Keratinocyte (primary cell): Measurements from ENCODE around the gene PLB1. TPM values are rescaled to one million over a fixed set of nuclear protein-coding genes. Genes with fewer than 3 reads are reported as not detected.

Experiments
- DNase-seq: peaks from one replicate; pipeline ENCODE4 v3.0.0-alpha.2; 2011; ENCODE audit warnings: low read depth, missing footprints, low spot score
- FAIRE-seq: peaks from 2 replicates; lab custom pipeline; 2011; peaks lifted over from hg19 to GRCh38; lab: Jason Lieb, UNC
- H2AFZ ChIP-seq: 2 replicates; pipeline ENCODE4 v1.6.0; 2012; ENCODE audit warnings: low read length, control low read depth, inconsistent platforms; ENCODE audit not compliant: control insufficient read depth
- H3K27ac ChIP-seq: 2 replicates; pipeline ENCODE4 v1.5.1; 2011; ENCODE audit warnings: low read length; ENCODE audit not compliant: control insufficient read depth, insufficient read depth
- H3K27me3 ChIP-seq: 3 replicates; pipeline ENCODE4 v1.6.0; 2011; ENCODE audit warnings: low read length; ENCODE audit not compliant: control insufficient read depth, insufficient read depth; ENCODE audit errors: extremely low read depth
- H3K36me3 ChIP-seq, 2 experiments: 2 replicates in 1 of 2; 3 replicates in 1 of 2; pipeline ENCODE4 v1.5.1; 2011; ENCODE audit warnings: low read length in 2 of 2, mild to moderate bottlenecking in 1 of 2; ENCODE audit not compliant: control insufficient read depth in 2 of 2, insufficient read depth in 2 of 2; ENCODE audit errors: extremely low read depth in 1 of 2
- H3K4me1 ChIP-seq: 3 replicates; pipeline ENCODE4 v1.5.1; 2011; ENCODE audit warnings: low read length; ENCODE audit not compliant: control insufficient read depth, insufficient read depth; ENCODE audit errors: extremely low read depth
- H3K4me2 ChIP-seq: 3 replicates; pipeline ENCODE4 v1.6.0; 2011; ENCODE audit warnings: low read depth, low read length; ENCODE audit not compliant: control insufficient read depth, insufficient read depth; ENCODE audit errors: extremely low read depth
- H3K4me3 ChIP-seq, 3 experiments: fragments of 200-600 bp in 1 of 3; sonication (generic) in 1 of 3; 2 replicates in 2 of 3; 3 replicates in 1 of 3; pipeline ENCODE4 v1.5.1; 2011 to 2016; ENCODE audit warnings: low read length in 3 of 3, mild to moderate bottlenecking in 3 of 3, control low read depth in 2 of 3, inconsistent platforms in 1 of 3, low read depth in 1 of 3, mixed read lengths in 1 of 3, mixed run types in 1 of 3, moderate library complexity in 1 of 3; ENCODE audit not compliant: control insufficient read depth in 2 of 3, insufficient read depth in 2 of 3; ENCODE audit errors: extremely low read depth in 1 of 3
- H3K79me2 ChIP-seq: 2 replicates; pipeline ENCODE4 v1.6.0; 2012; ENCODE audit warnings: low read length; ENCODE audit not compliant: control insufficient read depth, insufficient read depth
- H3K9ac ChIP-seq: 3 replicates; pipeline ENCODE4 v1.6.0; 2011; ENCODE audit warnings: low read length; ENCODE audit not compliant: control insufficient read depth, insufficient read depth; ENCODE audit errors: extremely low read depth
- H3K9me1 ChIP-seq: 3 replicates; pipeline ENCODE4 v1.6.0; 2011; ENCODE audit warnings: low read length; ENCODE audit not compliant: control insufficient read depth, insufficient read depth; ENCODE audit errors: extremely low read depth
- H3K9me3 ChIP-seq: 2 replicates; pipeline ENCODE4 v1.5.1; 2012; ENCODE audit warnings: low read depth, low read length; ENCODE audit not compliant: control insufficient read depth
- H4K20me1 ChIP-seq: 3 replicates; pipeline ENCODE4 v1.6.0; 2011; ENCODE audit warnings: low read length; ENCODE audit not compliant: control insufficient read depth, insufficient read depth; ENCODE audit errors: extremely low read depth
- CTCF ChIP-seq, 3 experiments: IDR thresholded peaks in 1 of 3; conservative IDR thresholded peaks in 1 of 3; optimal IDR thresholded peaks in 1 of 3; 2 replicates in 2 of 3; 3 replicates in 1 of 3; pipeline versions ENCODE3 to v1.5.1; 2011; ENCODE audit warnings: low read length in 3 of 3, mild to moderate bottlenecking in 3 of 3, moderate library complexity in 2 of 3, control low read depth in 1 of 3, inconsistent platforms in 1 of 3; ENCODE audit not compliant: insufficient read depth in 2 of 3; ENCODE audit errors: extremely low read depth in 1 of 3
- EZH2 ChIP-seq: IDR thresholded peaks from one replicate; pipeline ENCODE4 v1.6.1; 2012; ENCODE audit warnings: inconsistent platforms, mild to moderate bottlenecking, low read length, moderate library complexity
- dilution Hi-C: fragments of 300-500 bp; cut with MboI; formaldehyde crosslinking; loops from one replicate; pipeline ENCODE4 v1.7.0; 2020; ENCODE audit warnings: low sequenced_read_pairs; ENCODE audit not compliant: extremely low pct_ligation_motif_present
- polyA plus RNA-seq, 5 experiments: library from polyadenylated mRNA; depleted of rRNA in 3 of 5; stranded (reverse) in 3 of 5; stranded (forward) in 1 of 5; unstranded in 1 of 5; fragments of >200 nt; gene quantifications; 1 replicate in 1 of 5; 2 replicates in 3 of 5; 3 replicates in 1 of 5; pipeline versions ENCODE4 v1.2.1 to v1.2.3, GENCODE V29; 2011 to 2012; ENCODE audit warnings: missing spikeins in 2 of 5, low read depth in 1 of 5, low replicate concordance in 1 of 5

The PLB1 gene
- polyA plus RNA-seq, 1 donor (not counting 4 experiments of a cell fraction or from before 2014, with no cell fraction given) = 6.7 TPM

- no peak for FAIRE-seq
- dilution Hi-C loops = no loop called here
Observed at GRCh38 chr2:28480403-28481049, 15.3 kb upstream of the PLB1 start.

GRCh38 chr2:28481905-28482304 is 14.0 kb upstream of the PLB1 start:
- Histone ChIP-seq H3K4me1 (no peaks in the 10 kb centered on the region), H3K9me1 (no peaks in the 10 kb centered on the region), H3K27ac (no peak overlapping the region), H3K79me2 (no peaks in the 10 kb centered on the region), H3K9ac (no peak overlapping the region), H2AFZ (no peak overlapping the region), H3K9me3 (no peaks in the 10 kb centered on the region), H3K4me2 (no peak overlapping the region), H4K20me1 (no peaks in the 10 kb centered on the region), H3K4me3 (no peak overlapping the region), H3K27me3 (no peaks in the 10 kb centered on the region), H3K36me3 (no peaks in the 10 kb centered on the region)
- dilution Hi-C loops = no loop called here
- DNase-seq (no peak), FAIRE-seq (no peak)
- no peak for TF ChIP-seq EZH2
- no peak for TF ChIP-seq CTCF (optimal IDR thresholded peaks at IDR 0.05 in 1 of 3, IDR thresholded peaks at IDR 0.05 in 1 of 3, conservative IDR thresholded peaks at IDR 0.05 in 1 of 3; ENCODE audit: extremely low read depth in 1 of 3, insufficient read depth in 2 of 3, low read length in 3 of 3)

More at GRCh38 chr2:28480403-28481049, 15.3 kb upstream of the PLB1 start:
- H2AFZ ChIP-seq = no peak overlapping the region
- TF ChIP-seq CTCF (optimal IDR thresholded peaks at IDR 0.05 in 1 of 3, IDR thresholded peaks at IDR 0.05 in 1 of 3, conservative IDR thresholded peaks at IDR 0.05 in 1 of 3; ENCODE audit: extremely low read depth in 1 of 3, insufficient read depth in 2 of 3, low read length in 3 of 3) (no peak), EZH2 (no peak)
- no peaks in the 10 kb centered on the region for H3K4me1 ChIP-seq
- H3K27me3 ChIP-seq = no peaks in the 10 kb centered on the region
- H3K9ac ChIP-seq = no peak overlapping the region
- no peaks in the 10 kb centered on the region for H3K9me1 ChIP-seq
- H3K36me3 ChIP-seq = no peaks in the 10 kb centered on the region
- H3K27ac ChIP-seq = no peak overlapping the region
- no peak for DNase-seq
- no peaks in the 10 kb centered on the region for H3K79me2 ChIP-seq
- no peaks in the 10 kb centered on the region for H3K9me3 ChIP-seq
- H4K20me1 ChIP-seq = no peaks in the 10 kb centered on the region
- no peak overlapping the region for H3K4me2 ChIP-seq
- no peak overlapping the region for H3K4me3 ChIP-seq
